SK-N-SH (cell line): ENCODE results near the gene FLT1. TPM values are rescaled to one million over a fixed set of nuclear protein-coding genes. Genes with fewer than 3 reads are reported as not detected.

Experiments
- CTCF ChIA-PET: fragments of 300-600, 350-600 bp; formaldehyde crosslinking; extraction: SDS; loops from one replicate; lab custom pipeline; 2021; lab: Yijun Ruan, JAX
- POLR2A ChIA-PET: fragments of 350-600 bp; sonication (Branson Sonifier 250); formaldehyde crosslinking; extraction: SDS; loops from one replicate; lab custom pipeline; 2020; ENCODE audit warnings: antibody characterized with exemption, inconsistent platforms; lab: Yijun Ruan, JAX
- DNase-seq: peaks from one replicate; pipeline ENCODE4 v3.0.0; 2012
- H2AFZ ChIP-seq: fragments of 200-600 bp; sonication (generic); 2 replicates; pipeline ENCODE4 v1.8.1; 2016; ENCODE audit warnings: antibody characterized with exemption, mild to moderate bottlenecking, low read depth
- H3F3A ChIP-seq: fragments of 200-600 bp; sonication (generic); replicated peaks from 2 replicates; pipeline ENCODE3; 2016; ENCODE audit warnings: antibody characterized with exemption, mild to moderate bottlenecking; ENCODE audit not compliant: insufficient read depth
- H3K27ac ChIP-seq, 2 experiments: fragments of 200-500 bp in 1 of 2; fragments of 200-600 bp in 1 of 2; sonication (Bioruptor generic) in 1 of 2; sonication (generic), shearing (Covaris generic) in 1 of 2; 2 replicates each; pipeline versions ENCODE4 v1.5.1 to v1.6.1; 2014 to 2016; ENCODE audit warnings: low read depth in 2 of 2, inconsistent platforms in 1 of 2, low read length in 1 of 2, mild to moderate bottlenecking in 1 of 2, mixed read lengths in 1 of 2
- H3K27me3 ChIP-seq: fragments of 200-600 bp; sonication (generic), shearing (Covaris generic); 2 replicates; pipeline ENCODE4 v1.6.1; 2016; ENCODE audit warnings: mixed run types; ENCODE audit not compliant: insufficient read depth
- H3K36me3 ChIP-seq, 2 experiments: fragments of 200-500 bp in 1 of 2; fragments of 200-600 bp in 1 of 2; sonication (Bioruptor generic) in 1 of 2; sonication (generic) in 1 of 2; replicated peaks in 1 of 2; 2 replicates each; pipeline versions ENCODE3 to v1.5.1; 2014 to 2016; ENCODE audit warnings: low read length in 1 of 2, mild to moderate bottlenecking in 1 of 2; ENCODE audit not compliant: insufficient read depth in 2 of 2, control insufficient read depth in 1 of 2
- H3K4me1 ChIP-seq, 2 experiments: fragments of 200-500 bp in 1 of 2; fragments of 200-600 bp in 1 of 2; sonication (Bioruptor generic) in 1 of 2; sonication (generic), shearing (Covaris generic) in 1 of 2; 2 replicates each; pipeline versions ENCODE4 v1.5.1 to v1.6.1; 2014 to 2016; ENCODE audit warnings: low read depth in 1 of 2, low read length in 1 of 2, mixed run types in 1 of 2; ENCODE audit not compliant: insufficient read depth in 2 of 2, control insufficient read depth in 1 of 2
- H3K4me2 ChIP-seq: fragments of 200-600 bp; sonication (generic), shearing (Covaris generic); 2 replicates; pipeline ENCODE4 v1.6.1; 2017; ENCODE audit warnings: mixed run types
- H3K4me3 ChIP-seq, 2 experiments: fragments of 200-500 bp in 1 of 2; fragments of 200-600 bp in 1 of 2; sonication (Bioruptor generic) in 1 of 2; sonication (generic), shearing (Covaris generic) in 1 of 2; 2 replicates each; pipeline versions ENCODE4 v1.5.1 to v1.8.1; 2014 to 2016; ENCODE audit warnings: low read depth in 2 of 2, inconsistent platforms in 1 of 2, low read length in 1 of 2, mild to moderate bottlenecking in 1 of 2, mixed read lengths in 1 of 2, moderate library complexity in 1 of 2
- H3K79me2 ChIP-seq: fragments of 200-600 bp; sonication (generic); 2 replicates; pipeline ENCODE4 v1.8.1; 2017; ENCODE audit warnings: mild to moderate bottlenecking; ENCODE audit not compliant: insufficient read depth
- H3K9ac ChIP-seq: fragments of 200-600 bp; sonication (generic); 2 replicates; pipeline ENCODE4 v1.6.1; 2017; ENCODE audit warnings: mixed run types
- H3K9me2 ChIP-seq: fragments of 200-600 bp; sonication (generic); 2 replicates; pipeline ENCODE4 v1.6.1; 2017; ENCODE audit warnings: mixed run types
- H3K9me3 ChIP-seq: fragments of 200-600 bp; sonication (generic); 2 replicates; pipeline ENCODE4 v1.6.1; 2017; ENCODE audit warnings: mixed run types, mild to moderate bottlenecking, moderate library complexity
- H4K20me1 ChIP-seq: fragments of 200-600 bp; sonication (generic); 2 replicates; pipeline ENCODE4 v1.6.1; 2017; ENCODE audit warnings: mild to moderate bottlenecking, mixed run types; ENCODE audit not compliant: insufficient read depth
- CHD2 ChIP-seq: fragments of 150-350 bp; IDR thresholded peaks from 2 replicates; pipeline ENCODE4 v1.6.1; 2018; ENCODE audit warnings: low read length; ENCODE audit not compliant: partially characterized antibody
- FOSL2 ChIP-seq: IDR thresholded peaks from 2 replicates; pipeline ENCODE4 v1.4.0; 2012; ENCODE audit warnings: low read depth, mild to moderate bottlenecking, moderate library complexity, borderline replicate concordance
- FOXJ3 ChIP-seq: sonication (generic); formaldehyde crosslinking; IDR thresholded peaks from 2 replicates; pipeline ENCODE4 v1.5.1; 2020; ENCODE audit warnings: mild to moderate bottlenecking, missing genetic modification reagents
- GABPA ChIP-seq: IDR thresholded peaks from 2 replicates; pipeline ENCODE4 v1.4.0; 2012; ENCODE audit warnings: low read depth, mild to moderate bottlenecking
- IRF3 ChIP-seq: fragments of 150-350 bp; IDR thresholded peaks from 2 replicates; pipeline ENCODE4 v1.6.1; 2016; ENCODE audit warnings: mild to moderate bottlenecking, low read depth, low read length
- JUND ChIP-seq: IDR thresholded peaks from 2 replicates; pipeline ENCODE4 v1.4.0; 2012
- MAX ChIP-seq: IDR thresholded peaks from 2 replicates; pipeline ENCODE4 v1.4.0; 2012; ENCODE audit warnings: low read depth
- MXI1 ChIP-seq: IDR thresholded peaks from 2 replicates; pipeline ENCODE4 v1.6.1; 2012; ENCODE audit warnings: mild to moderate bottlenecking, low read depth, low read length, improper control_type of control experiment
- NFIC ChIP-seq: IDR thresholded peaks from 2 replicates; pipeline ENCODE4 v1.4.0; 2012; ENCODE audit warnings: borderline replicate concordance
- NRF1 ChIP-seq: IDR thresholded peaks from 2 replicates; pipeline ENCODE4 v1.6.1; 2012; ENCODE audit warnings: low read depth, mild to moderate bottlenecking, low read length
- PBX3 ChIP-seq: IDR thresholded peaks from 2 replicates; pipeline ENCODE4; 2012
- POLR2AphosphoS5 ChIP-seq: IDR thresholded peaks from 2 replicates; pipeline ENCODE4 v1.6.1; 2012; ENCODE audit warnings: low read depth, low read length
- RFX5 ChIP-seq: IDR thresholded peaks from 2 replicates; pipeline ENCODE4 v1.6.1; 2012; ENCODE audit warnings: mild to moderate bottlenecking, improper control_type of control experiment, low read length
- SMC3 ChIP-seq: IDR thresholded peaks from 2 replicates; pipeline ENCODE4 v1.6.1; 2012; ENCODE audit warnings: low read depth, low read length, improper control_type of control experiment
- TAF1 ChIP-seq: IDR thresholded peaks from 2 replicates; pipeline ENCODE4 v1.6.1; 2012; ENCODE audit warnings: low read depth, mild to moderate bottlenecking, low read length, moderate library complexity, borderline replicate concordance
- TEAD4 ChIP-seq: IDR thresholded peaks from 2 replicates; pipeline ENCODE4 v1.4.0; 2012; ENCODE audit warnings: mild to moderate bottlenecking, borderline replicate concordance; ENCODE audit not compliant: insufficient read depth
- USF1 ChIP-seq: IDR thresholded peaks from 2 replicates; pipeline ENCODE4 v1.4.0; 2012; ENCODE audit warnings: low read depth, borderline replicate concordance
- WGBS: methylation state at CpG from one replicate; pipeline ENCODE4 v1.1.6; 2017; ENCODE audit warnings: low lambda C conversion rate; 5-methylcytosine and 5-hydroxymethylcytosine counted together
- polyA plus RNA-seq, 3 experiments: library from polyadenylated mRNA; depleted of rRNA; stranded (reverse); fragments of >200 nt; gene quantifications; 2 replicates each; pipeline ENCODE4 v1.2.3, GENCODE V29; 2012

Gene FLT1
- polyA plus RNA-seq, 1 of the 3 experiments (the other 2 are of a cell fraction), result 0.20 TPM

GRCh38 chr13:28499609-28500008 lies 4.7 kb upstream of the FLT1 start:
- POLR2A ChIA-PET, result no interaction called here
- Histone ChIP-seq H3K27me3 (peaks cover 53% of the 10 kb centered on the region), H3K9me2 (no peaks in the 10 kb centered on the region), H3K4me1 (no peaks in the 10 kb centered on the region), H3K9me3 (no peaks in the 10 kb centered on the region), H3K27ac (no peak overlapping the region), H3K4me3 (no peak overlapping the region), H3K79me2 (no peaks in the 10 kb centered on the region), H3F3A (peaks cover 5% of the 10 kb centered on the region), H3K36me3 (no peaks in the 10 kb centered on the region), H3K9ac (no peak overlapping the region), H2AFZ (no peak overlapping the region), H4K20me1 (no peaks in the 10 kb centered on the region), H3K4me2 (no peak overlapping the region)
- no peak for DNase-seq
- CTCF ChIA-PET, result no interaction called here
- TF ChIP-seq FOXJ3 (CRISPR knock-in tag), result no peak
- TF ChIP-seq GABPA, result no peak
- TF ChIP-seq USF1, result no peak
- TF ChIP-seq CHD2, result no peak
- TF ChIP-seq IRF3, result no peak
- peak; percentile 49; the same call in 1 of the 2 replicates for TF ChIP-seq FOSL2
- TF ChIP-seq JUND, result peak; percentile 34
- no peak for TF ChIP-seq PBX3
- TF ChIP-seq NFIC, result no peak
- TF ChIP-seq RFX5, result no peak
- no peak for TF ChIP-seq MXI1
- 24% methylated on average over 5 of the region's 5 CpGs for WGBS

- TF ChIP-seq NRF1, result no peak
- no peak for TF ChIP-seq SMC3
- no peak for TF ChIP-seq MAX
- no peak for TF ChIP-seq GABPA
- TF ChIP-seq TEAD4, result no peak
- TF ChIP-seq TAF1, result no peak
- no peak for TF ChIP-seq PBX3
- TF ChIP-seq IRF3, result no peak
- no peak for TF ChIP-seq POLR2AphosphoS5
- no peak for TF ChIP-seq FOSL2
- H3K4me2 ChIP-seq, result no peak overlapping the region
- H3F3A ChIP-seq, result peaks cover 5% of the 10 kb centered on the region
- no peak overlapping the region for H3K9ac ChIP-seq
- POLR2A ChIA-PET, result no interaction called here
- WGBS, result 21% methylated on average over 12 of the region's 16 CpGs
- no peaks in the 10 kb centered on the region for H3K79me2 ChIP-seq
- no peaks in the 10 kb centered on the region for H3K9me3 ChIP-seq
- no peaks in the 10 kb centered on the region for H3K36me3 ChIP-seq
- no peaks in the 10 kb centered on the region for H4K20me1 ChIP-seq
- no peaks in the 10 kb centered on the region for H3K9me2 ChIP-seq
- CTCF ChIA-PET, result no interaction called here
- no peak overlapping the region for H3K4me3 ChIP-seq
- no peaks in the 10 kb centered on the region for H3K4me1 ChIP-seq
- peaks cover 61% of the 10 kb centered on the region for H3K27me3 ChIP-seq
- no peak overlapping the region for H2AFZ ChIP-seq
- H3K27ac ChIP-seq, result no peak overlapping the region
- no peak for DNase-seq
Measured at GRCh38 chr13:28498481-28499115, 3.7 kb upstream of the FLT1 start.
